ENCODE results near the gene ATRNL1. TPM values are rescaled to one million over a fixed set of nuclear protein-coding genes. Genes with fewer than 3 reads are reported as not detected.

ATRNL1 gene
- total and polyA plus RNA-seq, 2 of the 8 experiments (the other 6 are each of a cell fraction or from before 2014, with no cell fraction given) = 5.1 to 17.6 TPM

DNA sequence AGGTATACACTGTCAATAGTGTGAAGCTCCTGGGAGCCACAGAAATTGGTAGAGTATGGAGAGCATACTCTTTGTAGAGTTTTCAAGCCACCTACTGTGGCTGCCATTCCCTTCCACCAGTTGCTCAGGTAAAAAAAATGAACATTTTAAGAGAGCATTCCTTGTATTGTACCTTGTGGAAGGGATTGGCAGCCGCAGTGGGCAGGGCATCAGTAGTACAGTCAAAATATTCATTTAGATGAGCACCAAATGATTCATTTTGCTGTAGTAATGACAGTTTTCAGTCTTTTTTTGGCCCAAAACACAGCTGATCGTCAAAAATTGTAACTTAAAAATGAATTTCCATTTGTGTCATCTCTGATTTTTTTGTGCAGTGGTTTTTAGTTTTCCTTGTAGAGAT, 304.9 kb downstream of the ATRNL1 start:
- no peaks in the 10 kb centered on the region for H3K4me1 ChIP-seq (replicated peaks in 1 of 4; ENCODE audit: control insufficient read depth in 3 of 4, insufficient read depth in 4 of 4, low read length in 3 of 4)
- H3K79me1 ChIP-seq (ENCODE audit: low read depth, low read length) = no peaks in the 10 kb centered on the region
- H3K9me3 ChIP-seq (ENCODE audit: insufficient read depth in 2 of 2, low read depth in 1 of 2, low read length in 1 of 2) = no peaks in the 10 kb centered on the region
- H2BK5ac ChIP-seq (ENCODE audit: low read depth, low read length) = no peak overlapping the region
- no peak overlapping the region for H3K18ac ChIP-seq (ENCODE audit: extremely low read depth, low read length)
- H4K5ac ChIP-seq (ENCODE audit: insufficient read length, low read depth, low read length) = no peak overlapping the region
- H3K56ac ChIP-seq (replicated peaks; ENCODE audit: insufficient read length, low read depth, low read length) = no peak overlapping the region
- H4K91ac ChIP-seq (replicated peaks; ENCODE audit: insufficient read length, low read length) = no peak overlapping the region
- H4K20me1 ChIP-seq (replicated peaks in 1 of 2; ENCODE audit: control insufficient read depth in 1 of 2, insufficient read depth in 2 of 2, low read length in 2 of 2) = no peaks in the 10 kb centered on the region
- no peaks in the 10 kb centered on the region for H3K79me2 ChIP-seq (ENCODE audit: control insufficient read depth in 1 of 2, insufficient read depth in 2 of 2, low read length in 2 of 2)
- H4K8ac ChIP-seq (ENCODE audit: extremely low read depth, insufficient read depth, low read length) = no peak overlapping the region
- H2BK120ac ChIP-seq (replicated peaks; ENCODE audit: low read depth, low read length) = no peak overlapping the region
- no peak overlapping the region for H3K4me3 ChIP-seq (ENCODE audit: extremely low read depth in 1 of 4, insufficient read depth in 2 of 4, low read depth in 3 of 4, low read length in 4 of 4)
- H2AFZ ChIP-seq (ENCODE audit: low read length) = no peak overlapping the region
- H3K27ac ChIP-seq (ENCODE audit: low read depth, low read length) = no peak overlapping the region
- no peaks in the 10 kb centered on the region for H3K23me2 ChIP-seq (ENCODE audit: low read depth, low read length)
- H2BK12ac ChIP-seq (ENCODE audit: low read depth, low read length) = no peak overlapping the region
- FAIRE-seq (no peak), DNase-seq (ENCODE audit: low read depth in 1 of 2, low spot score in 2 of 2) (no peak)
- H2BK15ac ChIP-seq (ENCODE audit: low read length) = no peak overlapping the region
- H2BK20ac ChIP-seq (ENCODE audit: low read length) = no peak overlapping the region
- ChIA-PET CTCF (ENCODE audit: partially characterized antibody) (interaction anchor here (0.6 to 1.3 kb wide), 3 partner anchors 9 to 14 kb away, joined by 3 to 5 read pairs (median 3); no protein-coding TSS in a partner anchor), POLR2A (ENCODE audit: partially characterized antibody) (no interaction called here)
- no peaks in the 10 kb centered on the region for H3K27me3 ChIP-seq (replicated peaks in 1 of 4; ENCODE audit: control insufficient read depth in 3 of 4, extremely low read depth in 1 of 4, insufficient read depth in 3 of 4, low read length in 3 of 4)
- no peak overlapping the region for H2AK5ac ChIP-seq (ENCODE audit: low read depth, low read length)
- no peak overlapping the region for H3K23ac ChIP-seq (ENCODE audit: insufficient read length)
- no peak overlapping the region for H3K4ac ChIP-seq (replicated peaks; ENCODE audit: insufficient read length, low read depth, low read length)
- no peak overlapping the region for H3K9ac ChIP-seq (replicated peaks in 1 of 4; ENCODE audit: extremely low read depth in 1 of 4, low read depth in 3 of 4, low read length in 3 of 4)
- no peaks in the 10 kb centered on the region for H3K36me3 ChIP-seq (ENCODE audit: control insufficient read depth in 2 of 4, insufficient read depth in 4 of 4, low read length in 3 of 4)
- WGBS, 2 experiments (ENCODE audit: extremely low coverage in 1 of 2, insufficient coverage in 1 of 2, insufficient read length in 1 of 2, insufficient replicate concordance in 2 of 2, low coverage in 1 of 2, low lambda C conversion rate in 2 of 2, missing lambda C conversion rate in 1 of 2) = 91% methylated on average over 2 of the region's 2 CpGs; no CpG with 5 or more reads in 1 of the 2 experiments
- no peak overlapping the region for H3K14ac ChIP-seq (ENCODE audit: insufficient read length)
- no peak overlapping the region for H3K4me2 ChIP-seq (ENCODE audit: insufficient read depth in 1 of 2, low read depth in 2 of 2, low read length in 2 of 2)
- no peak for TF ChIP-seq CEBPB (IDR thresholded peaks at IDR 0.05; ENCODE audit: low read depth, low read length)
- TF ChIP-seq EZH2 (IDR thresholded peaks at IDR 0.05; ENCODE audit: low read depth, low read length, severe bottlenecking) = no peak
- no peak for TF ChIP-seq MAFK (IDR thresholded peaks at IDR 0.05; ENCODE audit: low read depth, low read length)
- no peak for TF ChIP-seq CHD2 (IDR thresholded peaks at IDR 0.05; ENCODE audit: low read length)
- no peak for TF ChIP-seq ASH2L (IDR thresholded peaks at IDR 0.05; ENCODE audit: low read length)
- TF ChIP-seq SP4 (IDR thresholded peaks at IDR 0.05; ENCODE audit: low read length) = no peak
- no peak for TF ChIP-seq RBBP5 (IDR thresholded peaks at IDR 0.05; ENCODE audit: borderline replicate concordance, low read depth, low read length)
- no peak for TF ChIP-seq JUN (IDR thresholded peaks at IDR 0.05; ENCODE audit: low read depth, low read length)
- no peak for TF ChIP-seq HDAC6 (IDR thresholded peaks at IDR 0.05; ENCODE audit: low read depth, low read length)
- no peak for TF ChIP-seq TBP (IDR thresholded peaks at IDR 0.05; ENCODE audit: low read depth, low read length)
- TF ChIP-seq TAF1 (IDR thresholded peaks at IDR 0.05; ENCODE audit: low read depth, low read length) = no peak
- TF ChIP-seq, protein P1, sequence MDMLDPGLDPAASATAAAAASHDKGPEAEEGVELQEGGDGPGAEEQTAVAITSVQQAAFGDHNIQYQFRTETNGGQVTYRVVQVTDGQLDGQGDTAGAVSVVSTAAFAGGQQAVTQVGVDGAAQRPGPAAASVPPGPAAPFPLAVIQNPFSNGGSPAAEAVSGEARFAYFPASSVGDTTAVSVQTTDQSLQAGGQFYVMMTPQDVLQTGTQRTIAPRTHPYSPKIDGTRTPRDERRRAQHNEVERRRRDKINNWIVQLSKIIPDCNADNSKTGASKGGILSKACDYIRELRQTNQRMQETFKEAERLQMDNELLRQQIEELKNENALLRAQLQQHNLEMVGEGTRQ (IDR thresholded peaks at IDR 0.05; ENCODE audit: low read length) = no peak
- no peak for TF ChIP-seq POLR2A (IDR thresholded peaks at IDR 0.05; ENCODE audit: control extremely low read depth in 1 of 2, low read depth in 2 of 2, low read length in 2 of 2)
- no peak for TF ChIP-seq SIN3A (conservative IDR thresholded peaks at IDR 0.05 in 1 of 2, IDR thresholded peaks at IDR 0.05 in 1 of 2; ENCODE audit: low read depth in 1 of 2, low read length in 2 of 2)
- TF ChIP-seq SAP30 (IDR thresholded peaks at IDR 0.05; ENCODE audit: insufficient read depth, insufficient replicate concordance, low read length) = no peak

Measured in H1 (cell line).